ENCODE measurements around the gene ZFYVE21.

Gene ZFYVE21

DNA sequence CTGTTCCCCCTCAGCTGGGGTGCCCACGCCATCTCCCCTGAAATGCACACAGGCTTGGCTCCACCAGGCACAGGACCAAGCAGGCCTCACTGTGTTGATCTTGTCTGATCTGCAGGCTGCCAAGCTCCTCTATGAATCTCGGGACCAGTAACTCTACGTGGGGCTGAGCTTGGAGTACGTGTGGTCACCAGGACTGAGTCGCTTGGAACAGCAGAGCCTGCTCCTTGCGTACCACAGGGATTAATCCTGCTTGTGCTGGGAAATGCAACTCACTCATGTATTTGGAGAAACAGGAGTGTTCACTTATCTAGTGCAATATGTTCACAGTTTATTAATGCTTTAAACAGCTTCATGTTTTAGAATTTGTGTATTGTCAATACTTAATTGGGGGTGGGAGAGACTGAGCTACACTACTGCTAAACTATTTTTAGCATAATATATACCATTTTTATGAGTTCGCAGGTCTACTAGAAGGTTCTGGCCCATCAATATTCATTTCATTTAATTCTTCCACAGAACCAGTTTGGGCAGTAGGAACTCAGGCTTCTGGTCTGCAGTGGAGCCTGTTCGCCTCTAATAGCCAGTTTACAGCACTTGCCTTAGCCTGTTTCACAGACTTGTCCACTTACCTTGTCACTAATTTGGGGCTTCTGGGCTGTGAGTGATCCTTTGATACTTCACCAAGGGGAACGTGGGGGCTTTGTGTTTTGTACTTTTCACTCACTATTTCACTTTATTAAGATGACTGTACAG is 17.4 kb downstream of the ZFYVE21 start:
- Histone ChIP-seq H3K23ac (ENCODE audit: low read length) (no peak overlapping the region), H2BK12ac (ENCODE audit: low read length) (no peak overlapping the region), H3K36me3 (ENCODE audit: control insufficient read depth in 1 of 2, insufficient read depth in 2 of 2, low read length in 2 of 2) (peaks cover 40 to 53% of the 10 kb centered on the region in 2 experiments), H3K4me2 (ENCODE audit: low read length) (no peak overlapping the region), H2BK5ac (ENCODE audit: low read depth, low read length, poor library complexity) (no peak overlapping the region), H2BK120ac (ENCODE audit: insufficient read depth, low read length, poor library complexity) (no peak overlapping the region), H4K12ac (ENCODE audit: low read depth, low read length) (no peak overlapping the region), H3K27ac (ENCODE audit: low read depth, low read length) (peak overlapping the region; percentile 31), H3K79me1 (ENCODE audit: low read length) (peaks cover 13% of the 10 kb centered on the region), H2AK5ac (ENCODE audit: low read length) (no peak overlapping the region), H3K9ac (ENCODE audit: low read length) (no peak overlapping the region), H3K79me2 (ENCODE audit: control insufficient read depth, insufficient read depth, low read length, poor library complexity) (peaks cover 3% of the 10 kb centered on the region), H4K8ac (ENCODE audit: low read depth, low read length) (no peak overlapping the region), H3K4me3 (ENCODE audit: low read depth, low read length) (no peak overlapping the region), H3K9me3 (ENCODE audit: insufficient read depth, low read depth, low read length) (peaks cover 5% of the 10 kb centered on the region), H4K91ac (ENCODE audit: low read depth, low read length) (peak overlapping the region; percentile 38), H3K4me1 (ENCODE audit: control insufficient read depth in 1 of 2, insufficient read depth in 2 of 2, low read length in 2 of 2) (peaks cover 34 to 44% of the 10 kb centered on the region in 2 experiments), H3K4ac (ENCODE audit: low read depth, low read length) (no peak overlapping the region), H3K18ac (ENCODE audit: low read length) (no peak overlapping the region), H3K14ac (ENCODE audit: low read length) (no peak overlapping the region), H3K27me3 (ENCODE audit: insufficient read depth, low read length) (no peaks in the 10 kb centered on the region), H2AFZ (ENCODE audit: insufficient read depth, low read length, poor library complexity) (no peak overlapping the region)
- no peak for DNase-seq
- WGBS (ENCODE audit: extremely low coverage, insufficient coverage, insufficient read length): no CpG with 5 or more reads among the region's 9 CpGs

DNA sequence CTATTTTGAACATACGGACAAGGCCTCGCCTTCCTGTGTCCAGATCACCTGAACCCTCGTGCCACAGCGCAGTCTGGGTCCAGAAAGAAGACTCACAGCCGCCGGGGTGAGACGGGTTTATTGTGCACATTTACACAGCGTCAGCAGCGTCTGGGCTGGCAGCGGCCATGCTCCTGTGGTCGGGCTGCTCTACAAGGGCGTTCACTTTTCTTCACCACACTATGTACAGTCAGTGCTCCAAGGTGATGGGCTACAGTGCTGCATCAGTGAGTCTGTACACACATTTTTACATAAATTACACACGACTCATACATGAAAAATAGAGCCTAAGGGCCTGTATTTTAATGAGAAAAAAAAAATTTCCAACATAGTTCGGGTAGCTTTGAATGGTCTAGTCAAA is 18.0 kb downstream of the ZFYVE21 start:
- Histone ChIP-seq H3K4me1 (ENCODE audit: control insufficient read depth in 1 of 2, insufficient read depth in 2 of 2, low read length in 2 of 2) (peaks cover 34 to 44% of the 10 kb centered on the region in 2 experiments), H3K36me3 (ENCODE audit: control insufficient read depth in 1 of 2, insufficient read depth in 2 of 2, low read length in 2 of 2) (peaks cover 39 to 49% of the 10 kb centered on the region in 2 experiments), H3K4ac (ENCODE audit: low read depth, low read length) (no peak overlapping the region), H3K79me2 (ENCODE audit: control insufficient read depth, insufficient read depth, low read length, poor library complexity) (peaks cover 3% of the 10 kb centered on the region), H3K79me1 (ENCODE audit: low read length) (peaks cover 13% of the 10 kb centered on the region), H3K4me2 (ENCODE audit: low read length) (no peak overlapping the region), H4K12ac (ENCODE audit: low read depth, low read length) (no peak overlapping the region), H4K91ac (ENCODE audit: low read depth, low read length) (peak overlapping the region; percentile 38), H3K27me3 (ENCODE audit: insufficient read depth, low read length) (no peaks in the 10 kb centered on the region), H4K8ac (ENCODE audit: low read depth, low read length) (no peak overlapping the region), H2BK5ac (ENCODE audit: low read depth, low read length, poor library complexity) (no peak overlapping the region), H2AK5ac (ENCODE audit: low read length) (no peak overlapping the region), H2BK120ac (ENCODE audit: insufficient read depth, low read length, poor library complexity) (no peak overlapping the region), H3K9me3 (ENCODE audit: insufficient read depth, low read depth, low read length) (peaks cover 6% of the 10 kb centered on the region), H3K27ac (ENCODE audit: low read depth, low read length) (peak overlapping the region; percentile 31), H3K18ac (ENCODE audit: low read length) (peak overlapping the region; percentile 62), H3K23ac (ENCODE audit: low read length) (no peak overlapping the region), H3K14ac (ENCODE audit: low read length) (no peak overlapping the region), H3K9ac (ENCODE audit: low read length) (no peak overlapping the region), H2AFZ (ENCODE audit: insufficient read depth, low read length, poor library complexity) (no peak overlapping the region), H3K4me3 (ENCODE audit: low read depth, low read length) (no peak overlapping the region), H2BK12ac (ENCODE audit: low read length) (no peak overlapping the region)
- no CpG with 5 or more reads among the region's 14 CpGs for WGBS (ENCODE audit: extremely low coverage, insufficient coverage, insufficient read length)
- no peak for DNase-seq

DNA sequence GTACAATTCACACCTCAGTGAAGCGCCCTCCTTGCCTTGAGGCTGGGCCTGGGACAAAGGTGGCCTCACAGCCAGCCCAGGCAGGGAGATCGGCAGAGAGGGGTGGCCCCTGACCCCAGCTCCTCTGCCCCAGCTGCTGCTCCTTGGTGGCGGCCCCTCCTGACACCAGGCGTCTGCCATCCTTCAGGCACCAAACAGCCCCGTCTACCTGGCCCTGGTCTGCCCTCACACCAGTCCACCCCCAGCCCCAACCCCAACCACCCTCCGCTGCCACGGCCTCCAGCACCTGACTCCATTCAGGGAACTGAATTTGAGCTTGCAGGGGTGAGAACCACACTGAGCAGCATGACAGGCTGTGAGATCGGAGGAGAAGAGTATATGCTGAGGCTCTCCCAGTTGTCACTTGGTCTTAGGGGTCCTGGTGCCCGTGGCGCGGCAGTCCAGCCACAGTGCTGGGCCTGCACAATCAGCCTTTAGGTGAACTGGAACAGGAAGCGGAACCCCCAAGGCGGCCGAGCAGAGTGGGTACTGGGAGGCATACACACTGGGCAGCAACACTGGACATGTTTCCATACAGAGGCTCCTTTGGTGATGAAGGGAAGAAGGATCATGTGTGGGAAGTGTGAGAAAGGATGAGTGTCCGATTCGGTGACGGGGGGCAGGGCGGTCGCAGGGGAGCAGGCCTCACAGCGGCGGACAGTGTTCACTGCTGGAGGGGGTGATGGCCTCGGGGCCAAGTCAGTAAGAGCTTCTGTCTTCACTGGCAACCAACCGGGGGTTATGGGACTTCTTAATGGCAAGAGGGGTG is 18.7 kb downstream of the ZFYVE21 start:
- Histone ChIP-seq H3K79me1 (ENCODE audit: low read length) (peaks cover 13% of the 10 kb centered on the region), H3K4me3 (ENCODE audit: low read depth, low read length) (no peak overlapping the region), H3K36me3 (ENCODE audit: control insufficient read depth in 1 of 2, insufficient read depth in 2 of 2, low read length in 2 of 2) (peaks cover 39 to 50% of the 10 kb centered on the region in 2 experiments), H2AK5ac (ENCODE audit: low read length) (no peak overlapping the region), H3K9me3 (ENCODE audit: insufficient read depth, low read depth, low read length) (peaks cover 6% of the 10 kb centered on the region), H3K18ac (ENCODE audit: low read length) (peak overlapping the region; percentile 12), H3K27me3 (ENCODE audit: insufficient read depth, low read length) (no peaks in the 10 kb centered on the region), H2AFZ (ENCODE audit: insufficient read depth, low read length, poor library complexity) (no peak overlapping the region), H3K9ac (ENCODE audit: low read length) (no peak overlapping the region), H3K27ac (ENCODE audit: low read depth, low read length) (no peak overlapping the region), H4K12ac (ENCODE audit: low read depth, low read length) (no peak overlapping the region), H3K4me2 (ENCODE audit: low read length) (no peak overlapping the region), H2BK5ac (ENCODE audit: low read depth, low read length, poor library complexity) (peak overlapping the region; percentile 11), H3K4ac (ENCODE audit: low read depth, low read length) (no peak overlapping the region), H4K91ac (ENCODE audit: low read depth, low read length) (no peak overlapping the region), H3K79me2 (ENCODE audit: control insufficient read depth, insufficient read depth, low read length, poor library complexity) (peaks cover 3% of the 10 kb centered on the region), H3K4me1 (ENCODE audit: control insufficient read depth in 1 of 2, insufficient read depth in 2 of 2, low read length in 2 of 2) (peaks cover 34 to 44% of the 10 kb centered on the region in 2 experiments), H3K23ac (ENCODE audit: low read length) (no peak overlapping the region), H2BK12ac (ENCODE audit: low read length) (no peak overlapping the region), H4K8ac (ENCODE audit: low read depth, low read length) (no peak overlapping the region), H2BK120ac (ENCODE audit: insufficient read depth, low read length, poor library complexity) (peak overlapping the region; percentile 26), H3K14ac (ENCODE audit: low read length) (peak overlapping the region; percentile 28)
- no CpG with 5 or more reads among the region's 23 CpGs for WGBS (ENCODE audit: extremely low coverage, insufficient coverage, insufficient read length)
- DNase-seq: no peak

DNA sequence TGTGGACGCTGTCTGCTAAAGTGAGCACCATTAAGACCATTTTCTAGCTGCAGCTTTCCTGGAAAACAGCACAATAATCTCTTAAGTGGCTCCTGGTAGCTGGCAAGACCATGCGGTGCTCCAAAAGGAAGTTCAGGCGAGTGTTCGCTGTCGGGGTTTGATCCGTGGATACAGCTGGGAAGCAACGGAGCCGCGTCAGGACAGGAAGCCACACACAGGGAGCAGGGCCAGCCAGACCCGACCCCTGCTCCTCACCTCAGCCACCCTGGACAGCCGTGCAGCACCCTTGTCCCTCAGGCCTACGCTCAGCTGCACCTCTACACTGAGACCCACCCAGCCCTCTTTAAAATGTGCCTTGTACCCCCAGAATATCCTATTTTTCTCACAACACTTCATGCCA is 19.4 kb downstream of the ZFYVE21 start:
- Histone ChIP-seq H2BK12ac (ENCODE audit: low read length) (peak overlapping the region; percentile 1), H3K18ac (ENCODE audit: low read length) (no peak overlapping the region), H3K4me3 (ENCODE audit: low read depth, low read length) (no peak overlapping the region), H3K23ac (ENCODE audit: low read length) (no peak overlapping the region), H3K27me3 (ENCODE audit: insufficient read depth, low read length) (no peaks in the 10 kb centered on the region), H2AFZ (ENCODE audit: insufficient read depth, low read length, poor library complexity) (no peak overlapping the region), H3K79me2 (ENCODE audit: control insufficient read depth, insufficient read depth, low read length, poor library complexity) (peaks cover 3% of the 10 kb centered on the region), H4K8ac (ENCODE audit: low read depth, low read length) (no peak overlapping the region), H3K9me3 (ENCODE audit: insufficient read depth, low read depth, low read length) (peaks cover 6% of the 10 kb centered on the region), H3K27ac (ENCODE audit: low read depth, low read length) (no peak overlapping the region), H2AK5ac (ENCODE audit: low read length) (no peak overlapping the region), H4K12ac (ENCODE audit: low read depth, low read length) (no peak overlapping the region), H2BK5ac (ENCODE audit: low read depth, low read length, poor library complexity) (no peak overlapping the region), H3K4me2 (ENCODE audit: low read length) (no peak overlapping the region), H2BK120ac (ENCODE audit: insufficient read depth, low read length, poor library complexity) (no peak overlapping the region), H3K79me1 (ENCODE audit: low read length) (peaks cover 13% of the 10 kb centered on the region), H3K36me3 (ENCODE audit: control insufficient read depth in 1 of 2, insufficient read depth in 2 of 2, low read length in 2 of 2) (peaks cover 39 to 49% of the 10 kb centered on the region in 2 experiments), H3K4me1 (ENCODE audit: control insufficient read depth in 1 of 2, insufficient read depth in 2 of 2, low read length in 2 of 2) (peaks cover 34 to 44% of the 10 kb centered on the region in 2 experiments), H4K91ac (ENCODE audit: low read depth, low read length) (no peak overlapping the region), H3K9ac (ENCODE audit: low read length) (no peak overlapping the region), H3K14ac (ENCODE audit: low read length) (peak overlapping the region; percentile 40), H3K4ac (ENCODE audit: low read depth, low read length) (no peak overlapping the region)
- no CpG with 5 or more reads among the region's 12 CpGs for WGBS (ENCODE audit: extremely low coverage, insufficient coverage, insufficient read length)
- no peak for DNase-seq
